ENCODE measurements around the gene ADGRG1. TPM values are rescaled to one million over a fixed set of nuclear protein-coding genes. Genes with fewer than 3 reads are reported as not detected.
A peak's percentile ranks its signal among the peaks of the same experiment; 100 is the strongest.

The ADGRG1 gene
- total RNA-seq, 3 donors from 2014 or later (not counting 1 experiment from before 2014, with no cell fraction given): 830 to 949 (median 858) TPM

DNA sequence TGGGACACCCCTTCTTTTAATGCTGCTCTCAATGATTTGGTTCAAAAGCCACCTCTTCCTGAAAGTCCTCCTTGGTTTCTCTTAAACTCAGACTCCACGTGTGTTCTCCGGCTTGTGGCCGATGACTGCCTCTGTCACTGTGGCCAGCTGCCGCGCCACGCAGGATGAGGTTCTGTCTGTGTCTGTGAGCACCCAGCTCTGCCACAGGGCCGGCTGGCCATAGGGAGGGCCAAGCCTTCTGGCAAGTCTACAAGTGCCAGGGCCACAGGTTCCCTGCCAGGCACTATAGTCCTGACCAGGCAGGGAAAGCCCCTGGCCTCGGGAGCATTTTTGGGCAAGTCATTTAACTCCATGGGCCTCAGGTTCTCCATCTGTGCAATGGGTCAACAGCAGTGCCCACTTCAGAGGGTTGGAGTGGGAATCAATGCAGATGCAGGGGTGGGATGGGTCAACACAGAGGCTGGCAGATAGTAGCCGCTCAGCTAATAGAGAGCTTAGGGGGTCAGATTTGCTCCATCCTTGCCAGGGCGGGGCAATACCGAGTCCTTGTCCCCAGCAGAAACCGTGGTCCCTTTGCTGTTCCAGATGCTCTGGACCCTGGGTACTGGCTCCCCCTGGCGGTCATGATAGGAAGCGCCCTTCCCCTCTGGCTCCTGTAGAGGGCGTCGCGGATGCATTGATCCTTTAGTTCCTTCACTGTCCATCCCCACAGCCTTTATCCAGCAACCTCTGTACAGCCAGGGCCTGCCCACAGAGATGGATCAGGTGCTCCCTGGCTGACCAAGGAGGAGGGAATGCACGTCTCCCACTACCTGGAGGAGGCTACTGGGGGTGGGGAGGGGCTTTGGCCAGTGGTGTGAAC lies 20.4 kb downstream of the ADGRG1 start:
- peak overlapping the region; percentile 93 for H3K4me3 Mint-ChIP-seq
- H3K36me3 ChIP-seq (ENCODE audit: control insufficient read depth, insufficient read depth, low read length): peaks cover 38% of the 10 kb centered on the region
- peaks cover 98% of the 10 kb centered on the region for H3K4me1 ChIP-seq (ENCODE audit: control insufficient read depth, insufficient read depth, low read length)
- no peaks in the 10 kb centered on the region for H3K9me3 Mint-ChIP-seq
- peaks cover 65 to 66% of the 10 kb centered on the region in 2 donors for H3K4me1 Mint-ChIP-seq
- peak; percentile 90 to 93 for DNase-seq
- 27% methylated on average over 18 of the region's 18 CpGs for WGBS (ENCODE audit: insufficient coverage)
- peaks cover 11% of the 10 kb centered on the region for H3K36me3 Mint-ChIP-seq
- peak; percentile 60 to 87 (median 66) for ATAC-seq
- TF ChIP-seq, protein P1, sequence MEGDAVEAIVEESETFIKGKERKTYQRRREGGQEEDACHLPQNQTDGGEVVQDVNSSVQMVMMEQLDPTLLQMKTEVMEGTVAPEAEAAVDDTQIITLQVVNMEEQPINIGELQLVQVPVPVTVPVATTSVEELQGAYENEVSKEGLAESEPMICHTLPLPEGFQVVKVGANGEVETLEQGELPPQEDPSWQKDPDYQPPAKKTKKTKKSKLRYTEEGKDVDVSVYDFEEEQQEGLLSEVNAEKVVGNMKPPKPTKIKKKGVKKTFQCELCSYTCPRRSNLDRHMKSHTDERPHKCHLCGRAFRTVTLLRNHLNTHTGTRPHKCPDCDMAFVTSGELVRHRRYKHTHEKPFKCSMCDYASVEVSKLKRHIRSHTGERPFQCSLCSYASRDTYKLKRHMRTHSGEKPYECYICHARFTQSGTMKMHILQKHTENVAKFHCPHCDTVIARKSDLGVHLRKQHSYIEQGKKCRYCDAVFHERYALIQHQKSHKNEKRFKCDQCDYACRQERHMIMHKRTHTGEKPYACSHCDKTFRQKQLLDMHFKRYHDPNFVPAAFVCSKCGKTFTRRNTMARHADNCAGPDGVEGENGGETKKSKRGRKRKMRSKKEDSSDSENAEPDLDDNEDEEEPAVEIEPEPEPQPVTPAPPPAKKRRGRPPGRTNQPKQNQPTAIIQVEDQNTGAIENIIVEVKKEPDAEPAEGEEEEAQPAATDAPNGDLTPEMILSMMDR (IDR thresholded peaks at IDR 0.05): peak; percentile 100
- H3K27ac ChIP-seq (ENCODE audit: low read length): peak overlapping the region; percentile 84
- no peaks in the 10 kb centered on the region for H3K27me3 ChIP-seq (ENCODE audit: control insufficient read depth, insufficient read depth, low read length)
- no peaks in the 10 kb centered on the region for H3K9me3 ChIP-seq (ENCODE audit: control insufficient read depth, insufficient read depth, low read length)
- intact Hi-C loops (cut with micrococcal nuclease): loop anchor here (1.0 to 5.0 kb wide), 7 partner anchors 18 to 117 kb away; partner anchors contain the start of gene KATNB1
- H3K4me3 ChIP-seq (ENCODE audit: low read length): peak overlapping the region; percentile 54
- H3K27me3 Mint-ChIP-seq (ENCODE audit: low read depth in 2 of 2): no peaks in the 10 kb centered on the region
- H3K27ac Mint-ChIP-seq: peak overlapping the region; percentile 91 to 96

DNA sequence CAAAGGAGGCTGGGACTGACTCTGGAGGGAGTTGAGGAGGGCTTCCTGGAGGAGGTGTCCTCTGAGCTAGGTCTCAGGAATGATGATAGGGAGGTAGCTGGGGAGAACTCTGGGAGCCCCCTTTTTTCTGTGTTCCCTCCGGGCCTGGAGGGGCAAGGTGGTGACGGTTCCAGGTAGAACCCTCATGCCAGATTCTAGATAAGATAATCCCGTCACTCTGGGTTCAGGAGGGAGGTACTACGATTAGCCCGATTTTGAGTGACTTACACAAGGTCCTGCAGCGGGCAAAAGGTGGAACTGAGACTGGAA lies 21.0 kb downstream of the ADGRG1 start:
- H3K27me3 ChIP-seq (ENCODE audit: control insufficient read depth, insufficient read depth, low read length): no peaks in the 10 kb centered on the region
- ATAC-seq (no peak), DNase-seq (no peak)
- Mint-ChIP-seq H3K9me3 (no peaks in the 10 kb centered on the region), H3K27ac (peak overlapping the region; percentile 91 to 96), H3K27me3 (ENCODE audit: low read depth in 2 of 2) (no peaks in the 10 kb centered on the region), H3K4me3 (peak overlapping the region; percentile 93), H3K4me1 (peaks cover 68 to 70% of the 10 kb centered on the region in 2 donors), H3K36me3 (peaks cover 11% of the 10 kb centered on the region)
- H3K36me3 ChIP-seq (ENCODE audit: control insufficient read depth, insufficient read depth, low read length): peaks cover 44% of the 10 kb centered on the region
- H3K9me3 ChIP-seq (ENCODE audit: control insufficient read depth, insufficient read depth, low read length): no peaks in the 10 kb centered on the region
- TF ChIP-seq, protein P1 (IDR thresholded peaks at IDR 0.05): no peak
- intact Hi-C loops (cut with micrococcal nuclease): loop anchor here (1.0 to 5.0 kb wide), 7 partner anchors 17 to 117 kb away; partner anchors contain the start of gene KATNB1
- H3K4me1 ChIP-seq (ENCODE audit: control insufficient read depth, insufficient read depth, low read length): peaks cover 98% of the 10 kb centered on the region
- H3K27ac ChIP-seq (ENCODE audit: low read length): peak overlapping the region; percentile 20
- peak overlapping the region; percentile 26 for H3K4me3 ChIP-seq (ENCODE audit: low read length)
- WGBS (ENCODE audit: insufficient coverage): 72% methylated on average over 6 of the region's 6 CpGs

DNA sequence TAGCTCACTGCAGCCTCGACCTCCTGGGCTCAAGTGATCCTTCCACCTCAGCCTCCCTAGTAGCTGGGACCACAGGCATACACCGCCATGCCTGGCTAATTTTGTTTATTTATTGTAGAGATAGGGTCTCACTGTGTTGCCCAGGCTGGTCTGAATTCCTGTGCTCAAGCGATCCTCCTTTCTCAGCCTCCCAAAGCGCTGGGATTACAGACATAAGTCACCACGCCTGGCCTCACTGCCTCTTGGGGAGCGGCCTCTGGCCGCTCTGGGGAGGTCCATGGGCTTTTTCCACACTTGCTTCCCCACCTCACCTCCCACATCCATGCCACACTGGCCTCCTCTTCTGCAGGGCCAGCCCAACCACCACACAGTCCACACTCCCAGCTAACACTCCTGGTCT lies 21.4 kb downstream of the ADGRG1 start:
- Mint-ChIP-seq H3K4me1 (peaks cover 68 to 72% of the 10 kb centered on the region in 2 donors), H3K9me3 (no peaks in the 10 kb centered on the region), H3K36me3 (peaks cover 11% of the 10 kb centered on the region), H3K27ac (peak overlapping the region; percentile 91 to 96), H3K27me3 (ENCODE audit: low read depth in 2 of 2) (no peaks in the 10 kb centered on the region), H3K4me3 (peak overlapping the region; percentile 79)
- peaks cover 98% of the 10 kb centered on the region for H3K4me1 ChIP-seq (ENCODE audit: control insufficient read depth, insufficient read depth, low read length)
- ATAC-seq (no peak), DNase-seq (no peak)
- no peaks in the 10 kb centered on the region for H3K9me3 ChIP-seq (ENCODE audit: control insufficient read depth, insufficient read depth, low read length)
- H3K36me3 ChIP-seq (ENCODE audit: control insufficient read depth, insufficient read depth, low read length): peaks cover 45% of the 10 kb centered on the region
- no peak overlapping the region for H3K27ac ChIP-seq (ENCODE audit: low read length)
- 81% methylated on average over 7 of the region's 7 CpGs for WGBS (ENCODE audit: insufficient coverage)
- H3K4me3 ChIP-seq (ENCODE audit: low read length): no peak overlapping the region
- H3K27me3 ChIP-seq (ENCODE audit: control insufficient read depth, insufficient read depth, low read length): no peaks in the 10 kb centered on the region
- intact Hi-C loops (cut with micrococcal nuclease): loop anchor here (1.0 to 5.0 kb wide), 7 partner anchors 17 to 118 kb away; partner anchors contain the start of gene KATNB1
- TF ChIP-seq, protein P1 (IDR thresholded peaks at IDR 0.05): no peak
